ENCODE results near the gene KRTAP10-2. TPM values are rescaled to one million over a fixed set of nuclear protein-coding genes. Genes with fewer than 3 reads are reported as not detected.

Gene KRTAP10-2
- total and polyA plus RNA-seq, 2 experiments from 2014 or later, result 0.24 TPM; not detected in 1

DNA sequence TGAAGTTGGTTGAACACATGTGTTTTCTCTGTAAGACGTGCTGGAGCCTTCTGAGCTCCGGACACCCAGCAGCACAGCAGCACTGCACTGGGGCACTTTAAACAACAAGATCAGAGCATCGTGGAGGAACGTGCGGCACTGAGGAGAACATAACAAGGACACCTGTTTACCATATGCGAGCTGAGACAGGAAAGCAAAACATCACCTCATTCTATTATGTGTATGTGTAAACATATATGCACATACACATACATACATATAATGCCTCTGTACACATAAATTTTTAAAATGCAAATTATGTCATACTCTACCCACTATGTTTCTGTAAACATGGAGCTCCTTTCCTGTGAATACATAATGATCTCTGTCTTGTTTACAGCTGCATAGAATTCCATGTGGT is 44.2 kb upstream of the KRTAP10-2 start:
- 0 out of 2 replicates have a peak, but pooled peaks cover 4% of the 10 kb centered on the region for H3F3A ChIP-seq (replicated peaks; ENCODE audit: low read depth)
- H3K4me2 ChIP-seq, result no peak overlapping the region
- peaks cover 36% of the 10 kb centered on the region for H3K4me1 Mint-ChIP-seq
- H3K79me2 ChIP-seq (replicated peaks; ENCODE audit: insufficient read depth), result no peaks in the 10 kb centered on the region
- H3K36me3 Mint-ChIP-seq (ENCODE audit: low read depth), result no peaks in the 10 kb centered on the region
- no peak overlapping the region for H3K27ac Mint-ChIP-seq
- H3K4me1 ChIP-seq (ENCODE audit: insufficient read depth), result peaks cover 20% of the 10 kb centered on the region
- H3K36me3 ChIP-seq (ENCODE audit: insufficient read depth), result no peaks in the 10 kb centered on the region
- ATAC-seq (no peak), DNase-seq (ENCODE audit: low spot score) (no peak)
- H3K9me2 ChIP-seq (ENCODE audit: insufficient read depth), result no peaks in the 10 kb centered on the region
- H3K4me3 Mint-ChIP-seq, result no peak overlapping the region
- H2AFZ ChIP-seq, result no peak overlapping the region
- TF ChIP-seq CREB1 (CRISPR knock-in tag; IDR thresholded peaks at IDR 0.05; ENCODE audit: low read depth) (no peak), ZNF114 (CRISPR knock-in tag; IDR thresholded peaks at IDR 0.05) (no peak), STAT1 (IDR thresholded peaks at IDR 0.05; ENCODE audit: unreplicated experiment) (no peak), JUNB (IDR thresholded peaks at IDR 0.05; ENCODE audit: unreplicated experiment) (no peak), EZH2 (IDR thresholded peaks at IDR 0.05; ENCODE audit: low read depth, unreplicated experiment) (no peak), EZH2phosphoT487 (IDR thresholded peaks at IDR 0.05; ENCODE audit: unreplicated experiment) (no peak), POLR2AphosphoS5 (IDR thresholded peaks at IDR 0.05; ENCODE audit: low read depth) (no peak), ZNF331 (CRISPR knock-in tag; IDR thresholded peaks at IDR 0.05; ENCODE audit: low read depth) (no peak), NANOG (IDR thresholded peaks at IDR 0.05; ENCODE audit: borderline replicate concordance) (no peak)
- TF ChIP-seq, protein P1, sequence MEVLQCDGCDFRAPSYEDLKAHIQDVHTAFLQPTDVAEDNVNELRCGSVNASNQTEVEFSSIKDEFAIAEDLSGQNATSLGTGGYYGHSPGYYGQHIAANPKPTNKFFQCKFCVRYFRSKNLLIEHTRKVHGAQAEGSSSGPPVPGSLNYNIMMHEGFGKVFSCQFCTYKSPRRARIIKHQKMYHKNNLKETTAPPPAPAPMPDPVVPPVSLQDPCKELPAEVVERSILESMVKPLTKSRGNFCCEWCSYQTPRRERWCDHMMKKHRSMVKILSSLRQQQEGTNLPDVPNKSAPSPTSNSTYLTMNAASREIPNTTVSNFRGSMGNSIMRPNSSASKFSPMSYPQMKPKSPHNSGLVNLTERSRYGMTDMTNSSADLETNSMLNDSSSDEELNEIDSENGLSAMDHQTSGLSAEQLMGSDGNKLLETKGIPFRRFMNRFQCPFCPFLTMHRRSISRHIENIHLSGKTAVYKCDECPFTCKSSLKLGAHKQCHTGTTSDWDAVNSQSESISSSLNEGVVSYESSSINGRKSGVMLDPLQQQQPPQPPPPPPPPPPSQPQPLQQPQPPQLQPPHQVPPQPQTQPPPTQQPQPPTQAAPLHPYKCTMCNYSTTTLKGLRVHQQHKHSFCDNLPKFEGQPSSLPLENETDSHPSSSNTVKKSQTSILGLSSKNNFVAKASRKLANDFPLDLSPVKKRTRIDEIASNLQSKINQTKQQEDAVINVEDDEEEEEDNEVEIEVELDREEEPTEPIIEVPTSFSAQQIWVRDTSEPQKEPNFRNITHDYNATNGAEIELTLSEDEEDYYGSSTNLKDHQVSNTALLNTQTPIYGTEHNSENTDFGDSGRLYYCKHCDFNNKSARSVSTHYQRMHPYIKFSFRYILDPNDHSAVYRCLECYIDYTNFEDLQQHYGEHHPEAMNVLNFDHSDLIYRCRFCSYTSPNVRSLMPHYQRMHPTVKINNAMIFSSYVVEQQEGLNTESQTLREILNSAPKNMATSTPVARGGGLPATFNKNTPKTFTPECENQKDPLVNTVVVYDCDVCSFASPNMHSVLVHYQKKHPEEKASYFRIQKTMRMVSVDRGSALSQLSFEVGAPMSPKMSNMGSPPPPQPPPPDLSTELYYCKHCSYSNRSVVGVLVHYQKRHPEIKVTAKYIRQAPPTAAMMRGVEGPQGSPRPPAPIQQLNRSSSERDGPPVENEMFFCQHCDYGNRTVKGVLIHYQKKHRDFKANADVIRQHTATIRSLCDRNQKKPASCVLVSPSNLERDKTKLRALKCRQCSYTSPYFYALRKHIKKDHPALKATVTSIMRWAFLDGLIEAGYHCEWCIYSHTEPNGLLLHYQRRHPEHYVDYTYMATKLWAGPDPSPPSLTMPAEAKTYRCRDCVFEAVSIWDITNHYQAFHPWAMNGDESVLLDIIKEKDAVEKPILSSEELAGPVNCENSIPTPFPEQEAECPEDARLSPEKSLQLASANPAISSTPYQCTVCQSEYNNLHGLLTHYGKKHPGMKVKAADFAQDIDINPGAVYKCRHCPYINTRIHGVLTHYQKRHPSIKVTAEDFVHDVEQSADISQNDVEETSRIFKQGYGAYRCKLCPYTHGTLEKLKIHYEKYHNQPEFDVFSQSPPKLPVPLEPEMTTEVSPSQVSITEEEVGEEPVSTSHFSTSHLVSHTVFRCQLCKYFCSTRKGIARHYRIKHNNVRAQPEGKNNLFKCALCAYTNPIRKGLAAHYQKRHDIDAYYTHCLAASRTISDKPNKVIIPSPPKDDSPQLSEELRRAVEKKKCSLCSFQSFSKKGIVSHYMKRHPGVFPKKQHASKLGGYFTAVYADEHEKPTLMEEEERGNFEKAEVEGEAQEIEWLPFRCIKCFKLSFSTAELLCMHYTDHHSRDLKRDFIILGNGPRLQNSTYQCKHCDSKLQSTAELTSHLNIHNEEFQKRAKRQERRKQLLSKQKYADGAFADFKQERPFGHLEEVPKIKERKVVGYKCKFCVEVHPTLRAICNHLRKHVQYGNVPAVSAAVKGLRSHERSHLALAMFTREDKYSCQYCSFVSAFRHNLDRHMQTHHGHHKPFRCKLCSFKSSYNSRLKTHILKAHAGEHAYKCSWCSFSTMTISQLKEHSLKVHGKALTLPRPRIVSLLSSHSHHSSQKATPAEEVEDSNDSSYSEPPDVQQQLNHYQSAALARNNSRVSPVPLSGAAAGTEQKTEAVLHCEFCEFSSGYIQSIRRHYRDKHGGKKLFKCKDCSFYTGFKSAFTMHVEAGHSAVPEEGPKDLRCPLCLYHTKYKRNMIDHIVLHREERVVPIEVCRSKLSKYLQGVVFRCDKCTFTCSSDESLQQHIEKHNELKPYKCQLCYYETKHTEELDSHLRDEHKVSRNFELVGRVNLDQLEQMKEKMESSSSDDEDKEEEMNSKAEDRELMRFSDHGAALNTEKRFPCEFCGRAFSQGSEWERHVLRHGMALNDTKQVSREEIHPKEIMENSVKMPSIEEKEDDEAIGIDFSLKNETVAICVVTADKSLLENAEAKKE (CRISPR knock-in tag; IDR thresholded peaks at IDR 0.05), result no peak
- TF ChIP-seq, protein P2, sequence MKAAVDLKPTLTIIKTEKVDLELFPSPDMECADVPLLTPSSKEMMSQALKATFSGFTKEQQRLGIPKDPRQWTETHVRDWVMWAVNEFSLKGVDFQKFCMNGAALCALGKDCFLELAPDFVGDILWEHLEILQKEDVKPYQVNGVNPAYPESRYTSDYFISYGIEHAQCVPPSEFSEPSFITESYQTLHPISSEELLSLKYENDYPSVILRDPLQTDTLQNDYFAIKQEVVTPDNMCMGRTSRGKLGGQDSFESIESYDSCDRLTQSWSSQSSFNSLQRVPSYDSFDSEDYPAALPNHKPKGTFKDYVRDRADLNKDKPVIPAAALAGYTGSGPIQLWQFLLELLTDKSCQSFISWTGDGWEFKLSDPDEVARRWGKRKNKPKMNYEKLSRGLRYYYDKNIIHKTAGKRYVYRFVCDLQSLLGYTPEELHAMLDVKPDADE (IDR thresholded peaks at IDR 0.05), result no peak
- TF ChIP-seq, protein P3, sequence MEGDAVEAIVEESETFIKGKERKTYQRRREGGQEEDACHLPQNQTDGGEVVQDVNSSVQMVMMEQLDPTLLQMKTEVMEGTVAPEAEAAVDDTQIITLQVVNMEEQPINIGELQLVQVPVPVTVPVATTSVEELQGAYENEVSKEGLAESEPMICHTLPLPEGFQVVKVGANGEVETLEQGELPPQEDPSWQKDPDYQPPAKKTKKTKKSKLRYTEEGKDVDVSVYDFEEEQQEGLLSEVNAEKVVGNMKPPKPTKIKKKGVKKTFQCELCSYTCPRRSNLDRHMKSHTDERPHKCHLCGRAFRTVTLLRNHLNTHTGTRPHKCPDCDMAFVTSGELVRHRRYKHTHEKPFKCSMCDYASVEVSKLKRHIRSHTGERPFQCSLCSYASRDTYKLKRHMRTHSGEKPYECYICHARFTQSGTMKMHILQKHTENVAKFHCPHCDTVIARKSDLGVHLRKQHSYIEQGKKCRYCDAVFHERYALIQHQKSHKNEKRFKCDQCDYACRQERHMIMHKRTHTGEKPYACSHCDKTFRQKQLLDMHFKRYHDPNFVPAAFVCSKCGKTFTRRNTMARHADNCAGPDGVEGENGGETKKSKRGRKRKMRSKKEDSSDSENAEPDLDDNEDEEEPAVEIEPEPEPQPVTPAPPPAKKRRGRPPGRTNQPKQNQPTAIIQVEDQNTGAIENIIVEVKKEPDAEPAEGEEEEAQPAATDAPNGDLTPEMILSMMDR (conservative IDR thresholded peaks at IDR 0.05; ENCODE audit: low read depth in 2 of 2), result no peak
- TF ChIP-seq, protein P4, sequence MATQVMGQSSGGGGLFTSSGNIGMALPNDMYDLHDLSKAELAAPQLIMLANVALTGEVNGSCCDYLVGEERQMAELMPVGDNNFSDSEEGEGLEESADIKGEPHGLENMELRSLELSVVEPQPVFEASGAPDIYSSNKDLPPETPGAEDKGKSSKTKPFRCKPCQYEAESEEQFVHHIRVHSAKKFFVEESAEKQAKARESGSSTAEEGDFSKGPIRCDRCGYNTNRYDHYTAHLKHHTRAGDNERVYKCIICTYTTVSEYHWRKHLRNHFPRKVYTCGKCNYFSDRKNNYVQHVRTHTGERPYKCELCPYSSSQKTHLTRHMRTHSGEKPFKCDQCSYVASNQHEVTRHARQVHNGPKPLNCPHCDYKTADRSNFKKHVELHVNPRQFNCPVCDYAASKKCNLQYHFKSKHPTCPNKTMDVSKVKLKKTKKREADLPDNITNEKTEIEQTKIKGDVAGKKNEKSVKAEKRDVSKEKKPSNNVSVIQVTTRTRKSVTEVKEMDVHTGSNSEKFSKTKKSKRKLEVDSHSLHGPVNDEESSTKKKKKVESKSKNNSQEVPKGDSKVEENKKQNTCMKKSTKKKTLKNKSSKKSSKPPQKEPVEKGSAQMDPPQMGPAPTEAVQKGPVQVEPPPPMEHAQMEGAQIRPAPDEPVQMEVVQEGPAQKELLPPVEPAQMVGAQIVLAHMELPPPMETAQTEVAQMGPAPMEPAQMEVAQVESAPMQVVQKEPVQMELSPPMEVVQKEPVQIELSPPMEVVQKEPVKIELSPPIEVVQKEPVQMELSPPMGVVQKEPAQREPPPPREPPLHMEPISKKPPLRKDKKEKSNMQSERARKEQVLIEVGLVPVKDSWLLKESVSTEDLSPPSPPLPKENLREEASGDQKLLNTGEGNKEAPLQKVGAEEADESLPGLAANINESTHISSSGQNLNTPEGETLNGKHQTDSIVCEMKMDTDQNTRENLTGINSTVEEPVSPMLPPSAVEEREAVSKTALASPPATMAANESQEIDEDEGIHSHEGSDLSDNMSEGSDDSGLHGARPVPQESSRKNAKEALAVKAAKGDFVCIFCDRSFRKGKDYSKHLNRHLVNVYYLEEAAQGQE (IDR thresholded peaks at IDR 0.05; ENCODE audit: unreplicated experiment), result no peak
- no peaks in the 10 kb centered on the region for H3K27me3 ChIP-seq (ENCODE audit: insufficient read depth)
- no peak overlapping the region for H3K27ac ChIP-seq (ENCODE audit: low read depth)
- H4K20me1 ChIP-seq (replicated peaks; ENCODE audit: insufficient read depth), result no peaks in the 10 kb centered on the region
- peaks cover 5% of the 10 kb centered on the region; the same call in 1 of the 3 replicates for H3K9me3 Mint-ChIP-seq
- peaks cover 7% of the 10 kb centered on the region for H3K27me3 Mint-ChIP-seq (ENCODE audit: insufficient read depth, low read depth, poor library complexity)
- no peak overlapping the region for H3K4me3 ChIP-seq

All from GM23338 (cell line).